ENCODE data around the gene HAGHL. TPM values are rescaled to one million over a fixed set of nuclear protein-coding genes. Genes with fewer than 3 reads are reported as not detected.
A peak's percentile ranks its signal among the peaks of the same experiment; 100 is the strongest.

HAGHL gene
- total RNA-seq, 2 donors from 2014 or later, result 8.9 to 11.4 TPM

- H3K9ac ChIP-seq (ENCODE audit: extremely low read depth, low read length, poor library complexity, severe bottlenecking), result no peak overlapping the region
- H3K27me3 Mint-ChIP-seq (ENCODE audit: insufficient read depth), result no peaks in the 10 kb centered on the region
- peak; percentile 76 for DNase-seq
These were observed 6.7 kb downstream of the HAGHL start for GRCh38 chr16:733382-734207.

GRCh38 chr16:734208-734980 lies 7.5 kb downstream of the HAGHL start:
- no peaks in the 10 kb centered on the region for H3K27me3 ChIP-seq (ENCODE audit: control insufficient read depth, insufficient read depth, low read length, poor library complexity, severe bottlenecking)
- H3K9ac ChIP-seq (ENCODE audit: extremely low read depth, low read length, poor library complexity, severe bottlenecking), result no peak overlapping the region
- no peak overlapping the region for H3K4me3 Mint-ChIP-seq
- no peaks in the 10 kb centered on the region for H3K4me1 Mint-ChIP-seq
- WGBS, 2 experiments (ENCODE audit: insufficient coverage in 1 of 2, insufficient read length in 1 of 2), result 93 to 96% methylated on average over 36 to 49 of the region's 49 CpGs
- no peaks in the 10 kb centered on the region for H3K27me3 Mint-ChIP-seq (ENCODE audit: insufficient read depth)
- H3K4me1 ChIP-seq (ENCODE audit: control insufficient read depth, insufficient read depth, low read length), result no peaks in the 10 kb centered on the region
- peak; percentile 36 for DNase-seq
- H3K36me3 Mint-ChIP-seq (ENCODE audit: low read depth), result peaks cover 29% of the 10 kb centered on the region
- H3K27ac Mint-ChIP-seq, result no peak overlapping the region
- no peaks in the 10 kb centered on the region for H3K9me3 ChIP-seq (ENCODE audit: control insufficient read depth, low read length)
- no peak overlapping the region for H3K4me3 ChIP-seq (ENCODE audit: low read length)
- TF ChIP-seq CTCF (conservative IDR thresholded peaks at IDR 0.05), result no peak
- peaks cover 34% of the 10 kb centered on the region for H3K36me3 ChIP-seq (ENCODE audit: control insufficient read depth, insufficient read depth, low read length)
- no peak overlapping the region for H3K27ac ChIP-seq (ENCODE audit: low read depth, low read length)
- H3K9me3 Mint-ChIP-seq, result no peaks in the 10 kb centered on the region

More at GRCh38 chr16:733382-734207, 6.7 kb downstream of the HAGHL start:
- H3K9me3 Mint-ChIP-seq, result no peaks in the 10 kb centered on the region
- peaks cover 25% of the 10 kb centered on the region for H3K36me3 Mint-ChIP-seq (ENCODE audit: low read depth)
- TF ChIP-seq CTCF (conservative IDR thresholded peaks at IDR 0.05), result peak; percentile 63
- H3K27ac Mint-ChIP-seq, result no peak overlapping the region
- H3K9me3 ChIP-seq (ENCODE audit: control insufficient read depth, low read length), result no peaks in the 10 kb centered on the region
- H3K4me3 Mint-ChIP-seq, result no peak overlapping the region
- no peaks in the 10 kb centered on the region for H3K27me3 ChIP-seq (ENCODE audit: control insufficient read depth, insufficient read depth, low read length, poor library complexity, severe bottlenecking)
- no peaks in the 10 kb centered on the region for H3K4me1 ChIP-seq (ENCODE audit: control insufficient read depth, insufficient read depth, low read length)
- WGBS, 2 experiments (ENCODE audit: insufficient coverage in 1 of 2, insufficient read length in 1 of 2), result 88 to 95% methylated on average over 20 to 34 of the region's 34 CpGs
- H3K36me3 ChIP-seq (ENCODE audit: control insufficient read depth, insufficient read depth, low read length), result peaks cover 34% of the 10 kb centered on the region
- no peak overlapping the region for H3K4me3 ChIP-seq (ENCODE audit: low read length)
- H3K4me1 Mint-ChIP-seq, result no peaks in the 10 kb centered on the region
- H3K27ac ChIP-seq (ENCODE audit: low read depth, low read length), result no peak overlapping the region

DNA sequence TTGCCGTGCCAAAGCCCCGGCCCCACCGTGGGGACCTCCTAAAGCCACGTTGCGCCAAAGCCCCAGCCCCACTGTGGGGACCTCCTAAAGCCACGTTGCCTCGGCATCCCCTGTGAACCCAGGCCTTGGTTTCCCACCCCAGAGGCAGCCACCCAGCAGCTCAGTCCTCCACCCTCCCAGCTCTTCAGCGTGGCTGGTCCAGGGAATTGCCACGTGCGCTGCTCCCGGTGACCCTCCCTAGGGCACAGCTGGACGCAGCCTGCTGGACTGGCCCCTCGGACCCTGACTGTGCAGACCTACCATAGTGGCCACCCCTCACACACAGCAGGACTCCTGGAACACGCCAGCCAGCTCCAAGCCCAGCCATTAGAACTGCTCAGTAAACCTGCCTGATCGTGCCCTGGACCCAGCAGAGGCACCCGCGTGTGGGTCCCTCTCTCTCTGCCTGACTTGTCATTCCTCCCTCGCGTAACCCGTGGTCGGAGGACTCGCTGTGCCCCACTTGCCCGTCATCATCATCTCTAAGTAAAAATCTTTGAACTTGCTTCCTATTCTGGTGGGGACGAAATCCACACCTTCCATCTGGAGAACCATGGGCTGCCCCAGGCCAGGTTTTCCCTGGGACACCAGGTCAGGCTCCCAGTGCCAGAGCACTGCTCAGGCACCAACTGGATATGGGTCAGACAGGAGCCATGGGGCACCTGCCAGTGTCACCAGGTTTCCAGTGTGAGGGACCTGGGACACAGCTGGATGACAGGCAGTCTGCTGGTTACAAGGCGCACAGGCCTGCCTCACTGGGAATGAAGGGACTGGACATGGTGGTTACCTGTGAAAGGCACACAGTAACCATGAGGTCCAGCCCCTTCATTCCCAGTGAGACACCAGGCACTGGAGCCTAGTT lies 8.3 kb downstream of the HAGHL start:
- Histone ChIP-seq H3K9me3 (ENCODE audit: control insufficient read depth, low read length) (no peaks in the 10 kb centered on the region), H3K36me3 (ENCODE audit: control insufficient read depth, insufficient read depth, low read length) (peaks cover 34% of the 10 kb centered on the region), H3K9ac (ENCODE audit: extremely low read depth, low read length, poor library complexity, severe bottlenecking) (no peak overlapping the region), H3K4me3 (ENCODE audit: low read length) (no peak overlapping the region), H3K27me3 (ENCODE audit: control insufficient read depth, insufficient read depth, low read length, poor library complexity, severe bottlenecking) (no peaks in the 10 kb centered on the region), H3K4me1 (ENCODE audit: control insufficient read depth, insufficient read depth, low read length) (no peaks in the 10 kb centered on the region), H3K27ac (ENCODE audit: low read depth, low read length) (no peak overlapping the region)
- 93 to 96% methylated on average over 18 to 25 of the region's 25 CpGs for WGBS, 2 experiments (ENCODE audit: insufficient coverage in 1 of 2, insufficient read length in 1 of 2)
- peaks cover 33% of the 10 kb centered on the region for H3K36me3 Mint-ChIP-seq (ENCODE audit: low read depth)
- no peaks in the 10 kb centered on the region for H3K9me3 Mint-ChIP-seq
- no peak overlapping the region for H3K4me3 Mint-ChIP-seq
- DNase-seq, result no peak
- no peaks in the 10 kb centered on the region for H3K27me3 Mint-ChIP-seq (ENCODE audit: insufficient read depth)
- no peak for TF ChIP-seq CTCF (conservative IDR thresholded peaks at IDR 0.05)
- peaks cover 5% of the 10 kb centered on the region for H3K4me1 Mint-ChIP-seq
- H3K27ac Mint-ChIP-seq, result no peak overlapping the region
